IMR-90 (cell line): ENCODE measurements around the gene RASSF8.

Source experiments
- CEBPB ChIP-seq: IDR thresholded peaks from 2 replicates; pipeline ENCODE4 v1.6.1; 2012; ENCODE audit warnings: low read depth, low read length, improper control_type of control experiment
- CHD1 ChIP-seq: IDR thresholded peaks from 2 replicates; pipeline ENCODE4 v1.6.1; 2012; ENCODE audit warnings: low read depth, low read length, improper control_type of control experiment
- CTCF ChIP-seq: conservative IDR thresholded peaks from 2 replicates; pipeline ENCODE4 v1.5.1; 2012; ENCODE audit warnings: mild to moderate bottlenecking, low read depth, low read length, improper control_type of control experiment
- MAFK ChIP-seq: IDR thresholded peaks from 2 replicates; pipeline ENCODE4 v1.6.1; 2012; ENCODE audit warnings: low read depth, low read length, improper control_type of control experiment
- MAZ ChIP-seq: IDR thresholded peaks from 2 replicates; pipeline ENCODE4 v1.6.1; 2012; ENCODE audit warnings: low read depth, mild to moderate bottlenecking, low read length, improper control_type of control experiment, moderate library complexity, borderline replicate concordance
- NFE2L2 ChIP-seq: fragments of 150-350 bp; IDR thresholded peaks from 2 replicates; pipeline ENCODE4 v1.6.1; 2016; ENCODE audit warnings: low read depth, mild to moderate bottlenecking, low read length
- POLR2A ChIP-seq: IDR thresholded peaks from 2 replicates; pipeline ENCODE4 v1.6.1; 2012; ENCODE audit warnings: mild to moderate bottlenecking, low read depth, low read length
- RAD21 ChIP-seq: IDR thresholded peaks from 2 replicates; pipeline ENCODE4 v1.6.1; 2012; ENCODE audit warnings: low read length, improper control_type of control experiment
- RCOR1 ChIP-seq: IDR thresholded peaks from 2 replicates; pipeline ENCODE4 v1.6.1; 2012; ENCODE audit warnings: mild to moderate bottlenecking, low read length, improper control_type of control experiment; ENCODE audit not compliant: insufficient replicate concordance
- RFX5 ChIP-seq: IDR thresholded peaks from 2 replicates; pipeline ENCODE4 v1.8.0; 2012; ENCODE audit warnings: low read depth, mild to moderate bottlenecking, low read length, moderate library complexity
- SMC3 ChIP-seq: fragments of 150-350 bp; IDR thresholded peaks from 2 replicates; pipeline ENCODE4 v1.6.1; 2016; ENCODE audit warnings: low read depth, mild to moderate bottlenecking, antibody characterized with exemption, low read length, moderate library complexity
- USF2 ChIP-seq: fragments of 150-350 bp; IDR thresholded peaks from 2 replicates; pipeline ENCODE4 v1.6.1; 2017; ENCODE audit warnings: mild to moderate bottlenecking, antibody characterized with exemption, low read length, low read depth
- TF ChIP-seq, protein P1 (sequence below): fragments of 150-350 bp; IDR thresholded peaks from 2 replicates; pipeline ENCODE4 v1.6.1; 2016; ENCODE audit warnings: low read depth, mild to moderate bottlenecking, low read length, moderate library complexity, borderline replicate concordance

GRCh38 chr12:25975179-25975578 is 16.7 kb downstream of the RASSF8 start:
- TF ChIP-seq CTCF (no peak), POLR2A (no peak), USF2 (no peak), RFX5 (no peak), NFE2L2 (no peak), CHD1 (no peak), MAFK (no peak), CEBPB (no peak), SMC3 (no peak), RCOR1 (no peak), RAD21 (no peak), MAZ (no peak)
- TF ChIP-seq, protein P1, sequence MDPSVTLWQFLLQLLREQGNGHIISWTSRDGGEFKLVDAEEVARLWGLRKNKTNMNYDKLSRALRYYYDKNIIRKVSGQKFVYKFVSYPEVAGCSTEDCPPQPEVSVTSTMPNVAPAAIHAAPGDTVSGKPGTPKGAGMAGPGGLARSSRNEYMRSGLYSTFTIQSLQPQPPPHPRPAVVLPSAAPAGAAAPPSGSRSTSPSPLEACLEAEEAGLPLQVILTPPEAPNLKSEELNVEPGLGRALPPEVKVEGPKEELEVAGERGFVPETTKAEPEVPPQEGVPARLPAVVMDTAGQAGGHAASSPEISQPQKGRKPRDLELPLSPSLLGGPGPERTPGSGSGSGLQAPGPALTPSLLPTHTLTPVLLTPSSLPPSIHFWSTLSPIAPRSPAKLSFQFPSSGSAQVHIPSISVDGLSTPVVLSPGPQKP: no peak
